HepG2 (cell line): ENCODE results near the gene AKR1C4. TPM values are rescaled to one million over a fixed set of nuclear protein-coding genes. Genes with fewer than 3 reads are reported as not detected.

Experiments
- AFF4 ChIP-seq: sonication (generic); formaldehyde crosslinking; IDR thresholded peaks from 2 replicates; pipeline ENCODE4 v1.4.0; 2020; ENCODE audit warnings: missing genetic modification reagents
- ARID3A ChIP-seq: IDR thresholded peaks from 2 replicates; pipeline ENCODE4 v1.6.1; 2012; ENCODE audit warnings: low read depth, low read length, improper control_type of control experiment
- EHMT2 ChIP-seq: fragments of 200-600 bp; sonication (generic); IDR thresholded peaks from 2 replicates; pipeline ENCODE4 v1.7.0; 2017; ENCODE audit warnings: antibody characterized with exemption, low read depth, low read length, borderline replicate concordance
- ESRRA ChIP-seq: sonication (generic); formaldehyde crosslinking; IDR thresholded peaks from 2 replicates; pipeline ENCODE4 v1.5.1; 2020; ENCODE audit warnings: mild to moderate bottlenecking, low read depth, missing genetic modification reagents
- FOXA3 ChIP-seq: IDR thresholded peaks from 2 replicates; pipeline ENCODE4 v1.6.1; 2016; ENCODE audit warnings: missing genetic modification reagents, missing compliant biosample characterization
- KDM6A ChIP-seq: IDR thresholded peaks from 2 replicates; pipeline ENCODE4 v1.6.1; 2016; ENCODE audit warnings: low read depth
- PITX1 ChIP-seq: sonication (generic); formaldehyde crosslinking; IDR thresholded peaks from 2 replicates; pipeline ENCODE4 v1.5.1; 2020; ENCODE audit warnings: mild to moderate bottlenecking, missing genetic modification reagents
- SMAD3 ChIP-seq: sonication (generic); formaldehyde crosslinking; IDR thresholded peaks from 2 replicates; pipeline ENCODE4 v1.4.0; 2020; ENCODE audit warnings: missing genetic modification reagents
- SMARCE1 ChIP-seq: fragments of 450-650 bp; IDR thresholded peaks from 2 replicates; pipeline ENCODE4 v1.6.1; 2017; ENCODE audit warnings: borderline replicate concordance
- WIZ ChIP-seq: sonication (generic); formaldehyde crosslinking; IDR thresholded peaks from 2 replicates; pipeline ENCODE4 v1.5.1; 2020; ENCODE audit warnings: mild to moderate bottlenecking, missing genetic modification reagents
- ZBTB3 ChIP-seq: sonication (generic); formaldehyde crosslinking; IDR thresholded peaks from 2 replicates; pipeline ENCODE4 v1.4.0; 2020; ENCODE audit warnings: low read depth, mild to moderate bottlenecking, moderate library complexity, missing genetic modification reagents, borderline replicate concordance
- ZNF441 ChIP-seq: sonication (generic); formaldehyde crosslinking; IDR thresholded peaks from 2 replicates; pipeline ENCODE4 v1.7.0; 2021; ENCODE audit warnings: missing genetic modification reagents, borderline replicate concordance
- ZNF558 ChIP-seq: sonication (generic); formaldehyde crosslinking; IDR thresholded peaks from 2 replicates; pipeline ENCODE4 v1.9.0; 2022; ENCODE audit warnings: mild to moderate bottlenecking, missing genetic modification reagents, borderline replicate concordance
- polyA plus RNA-seq, 8 experiments: library from polyadenylated mRNA; depleted of rRNA in 3 of 8; stranded (reverse) in 7 of 8; unstranded in 1 of 8; fragments of >200 nt; fragmentation: Illumina TruSeq in 4 of 8; extraction: Trizol in 4 of 8; gene quantifications; 2 replicates each; pipeline versions ENCODE4 v1.2.1 to v1.2.3, GENCODE V29; 2011 to 2016; ENCODE audit warnings: low read depth in 4 of 8, missing spikeins in 1 of 8, mixed read lengths in 1 of 8; ENCODE audit not compliant: insufficient read depth in 1 of 8
- total RNA-seq, 5 experiments: library from RNA; depleted of rRNA; stranded (reverse); fragments of >200 nt; fragmentation: Illumina TruSeq; extraction: Trizol; gene quantifications; 2 replicates each; pipeline ENCODE4 v1.2.3, GENCODE V29; 2016; ENCODE audit warnings: low read depth in 1 of 5
- TF ChIP-seq, protein P1 (sequence below): sonication (generic); formaldehyde crosslinking; IDR thresholded peaks from 2 replicates; pipeline ENCODE4 v1.4.0; 2020; ENCODE audit warnings: mild to moderate bottlenecking, missing genetic modification reagents
- TF ChIP-seq, protein P2 (sequence below): sonication (generic); formaldehyde crosslinking; IDR thresholded peaks from 2 replicates; pipeline ENCODE4 v1.4.0; 2020; ENCODE audit warnings: missing genetic modification reagents
- TF ChIP-seq, protein P3 (sequence below): sonication (generic); formaldehyde crosslinking; IDR thresholded peaks from 2 replicates; pipeline ENCODE4 v1.5.0; 2020; ENCODE audit warnings: missing genetic modification reagents, mild to moderate bottlenecking, borderline replicate concordance

AKR1C4 gene
- total and polyA plus RNA-seq, 2 of the 13 experiments (the other 11 are each of a cell fraction or from before 2014, with no cell fraction given), result 0.18 to 1.3 TPM

DNA sequence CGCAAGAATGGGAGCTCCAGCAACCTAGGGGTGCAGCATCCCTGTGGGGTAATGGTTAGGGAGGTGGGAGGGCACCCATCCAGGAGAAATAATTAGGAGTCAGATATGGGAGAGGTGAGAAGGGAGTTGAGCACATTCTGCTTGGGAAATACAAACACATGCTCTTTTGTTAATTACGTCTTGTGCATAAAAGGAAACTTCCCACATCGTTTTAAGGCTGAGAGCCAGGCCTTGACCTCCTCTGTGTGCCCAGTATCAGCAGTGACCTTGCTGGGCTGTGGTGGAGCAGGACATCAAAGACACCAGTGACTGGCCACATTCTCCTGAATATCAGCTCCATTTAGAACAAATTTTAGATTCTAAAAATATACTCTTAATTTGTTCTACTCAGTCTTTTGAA lies 22.6 kb downstream of the AKR1C4 start (continued):
- no peak; the same call in 1 of the 2 replicates for TF ChIP-seq EHMT2
- peak; percentile 39; the same call in 1 of the 2 replicates for TF ChIP-seq ESRRA (CRISPR knock-in tag)
- no peak for TF ChIP-seq ARID3A
- TF ChIP-seq ZNF558 (CRISPR knock-in tag), result no peak
- TF ChIP-seq PITX1 (CRISPR knock-in tag), result 0 out of 2 replicates have a peak, but pooled peaks have one; percentile 22
- TF ChIP-seq KDM6A (CRISPR knock-in tag), result no peak
- TF ChIP-seq, protein P1, sequence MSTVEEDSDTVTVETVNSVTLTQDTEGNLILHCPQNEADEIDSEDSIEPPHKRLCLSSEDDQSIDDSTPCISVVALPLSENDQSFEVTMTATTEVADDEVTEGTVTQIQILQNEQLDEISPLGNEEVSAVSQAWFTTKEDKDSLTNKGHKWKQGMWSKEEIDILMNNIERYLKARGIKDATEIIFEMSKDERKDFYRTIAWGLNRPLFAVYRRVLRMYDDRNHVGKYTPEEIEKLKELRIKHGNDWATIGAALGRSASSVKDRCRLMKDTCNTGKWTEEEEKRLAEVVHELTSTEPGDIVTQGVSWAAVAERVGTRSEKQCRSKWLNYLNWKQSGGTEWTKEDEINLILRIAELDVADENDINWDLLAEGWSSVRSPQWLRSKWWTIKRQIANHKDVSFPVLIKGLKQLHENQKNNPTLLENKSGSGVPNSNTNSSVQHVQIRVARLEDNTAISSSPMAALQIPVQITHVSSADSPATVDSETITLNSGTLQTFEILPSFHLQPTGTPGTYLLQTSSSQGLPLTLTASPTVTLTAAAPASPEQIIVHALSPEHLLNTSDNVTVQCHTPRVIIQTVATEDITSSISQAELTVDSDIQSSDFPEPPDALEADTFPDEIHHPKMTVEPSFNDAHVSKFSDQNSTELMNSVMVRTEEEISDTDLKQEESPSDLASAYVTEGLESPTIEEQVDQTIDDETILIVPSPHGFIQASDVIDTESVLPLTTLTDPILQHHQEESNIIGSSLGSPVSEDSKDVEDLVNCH (CRISPR knock-in tag), result no peak
- TF ChIP-seq AFF4 (CRISPR knock-in tag), result no peak
- no peak for TF ChIP-seq SMARCE1
- no peak for TF ChIP-seq SMAD3 (CRISPR knock-in tag)
- peak; percentile 56 for TF ChIP-seq FOXA3 (CRISPR knock-in tag)
- TF ChIP-seq ZNF441, result no peak
- TF ChIP-seq, protein P2, sequence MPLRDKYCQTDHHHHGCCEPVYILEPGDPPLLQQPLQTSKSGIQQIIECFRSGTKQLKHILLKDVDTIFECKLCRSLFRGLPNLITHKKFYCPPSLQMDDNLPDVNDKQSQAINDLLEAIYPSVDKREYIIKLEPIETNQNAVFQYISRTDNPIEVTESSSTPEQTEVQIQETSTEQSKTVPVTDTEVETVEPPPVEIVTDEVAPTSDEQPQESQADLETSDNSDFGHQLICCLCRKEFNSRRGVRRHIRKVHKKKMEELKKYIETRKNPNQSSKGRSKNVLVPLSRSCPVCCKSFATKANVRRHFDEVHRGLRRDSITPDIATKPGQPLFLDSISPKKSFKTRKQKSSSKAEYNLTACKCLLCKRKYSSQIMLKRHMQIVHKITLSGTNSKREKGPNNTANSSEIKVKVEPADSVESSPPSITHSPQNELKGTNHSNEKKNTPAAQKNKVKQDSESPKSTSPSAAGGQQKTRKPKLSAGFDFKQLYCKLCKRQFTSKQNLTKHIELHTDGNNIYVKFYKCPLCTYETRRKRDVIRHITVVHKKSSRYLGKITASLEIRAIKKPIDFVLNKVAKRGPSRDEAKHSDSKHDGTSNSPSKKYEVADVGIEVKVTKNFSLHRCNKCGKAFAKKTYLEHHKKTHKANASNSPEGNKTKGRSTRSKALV (CRISPR knock-in tag), result no peak
- TF ChIP-seq WIZ, result no peak
- no peak for TF ChIP-seq ZBTB3 (CRISPR knock-in tag)
- TF ChIP-seq, protein P3, sequence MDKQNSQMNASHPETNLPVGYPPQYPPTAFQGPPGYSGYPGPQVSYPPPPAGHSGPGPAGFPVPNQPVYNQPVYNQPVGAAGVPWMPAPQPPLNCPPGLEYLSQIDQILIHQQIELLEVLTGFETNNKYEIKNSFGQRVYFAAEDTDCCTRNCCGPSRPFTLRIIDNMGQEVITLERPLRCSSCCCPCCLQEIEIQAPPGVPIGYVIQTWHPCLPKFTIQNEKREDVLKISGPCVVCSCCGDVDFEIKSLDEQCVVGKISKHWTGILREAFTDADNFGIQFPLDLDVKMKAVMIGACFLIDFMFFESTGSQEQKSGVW (CRISPR knock-in tag), result no peak
